Measurements from ENCODE around the gene ATG10.
"Not testable (repeated sequence)": the region's sequence is repeated elsewhere in the genome, so short reads cannot be mapped to it uniquely, and the experiment has no call there.

ATG10 gene

DNA sequence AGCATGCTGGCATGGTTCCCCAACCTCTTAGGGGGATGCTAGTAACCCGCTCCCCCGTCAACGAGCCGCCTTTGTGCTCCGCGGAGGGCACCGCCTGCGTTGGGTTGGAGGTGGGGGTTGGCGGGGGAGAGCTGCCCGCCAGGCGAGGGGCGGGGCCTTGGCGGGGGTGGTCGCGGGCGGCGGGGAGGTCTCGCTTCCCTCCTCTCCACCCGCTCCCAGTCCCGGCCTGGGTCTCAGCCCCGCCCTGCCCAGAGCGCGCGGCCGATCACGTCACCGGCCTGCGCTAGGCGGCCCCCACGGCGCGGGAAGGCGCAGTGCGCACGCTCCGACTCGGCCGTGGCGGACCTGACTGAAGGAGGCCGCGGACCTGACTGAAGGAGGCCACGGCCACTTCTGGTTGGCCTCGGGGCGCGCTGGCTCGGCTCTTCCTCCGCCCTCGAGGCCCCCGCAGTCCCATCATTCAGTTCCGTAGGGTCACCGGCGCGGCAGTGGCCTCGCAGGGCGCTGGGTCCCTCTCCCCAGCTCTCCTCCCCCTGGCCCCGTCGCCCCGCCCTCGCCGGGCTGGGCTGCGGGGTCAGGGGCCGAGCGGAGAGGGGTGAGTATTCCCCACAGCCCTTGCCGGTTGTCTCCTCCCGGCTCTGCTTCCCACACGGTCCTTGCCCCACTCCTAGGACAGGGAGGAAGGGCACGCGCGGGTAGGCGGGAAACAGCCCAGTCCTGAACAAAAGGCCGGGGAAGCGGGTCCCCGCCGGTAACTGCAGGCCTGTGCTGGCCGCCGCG is at the start of gene ATG10:
TSS of gene ATG10 (plus strand) at position 312 of the 780 bp plus-strand sequence. CDS start 15,548 bp downstream, outside the sequence.
- peak; percentile 72 to 76 (median 73) for DNase-seq

DNA sequence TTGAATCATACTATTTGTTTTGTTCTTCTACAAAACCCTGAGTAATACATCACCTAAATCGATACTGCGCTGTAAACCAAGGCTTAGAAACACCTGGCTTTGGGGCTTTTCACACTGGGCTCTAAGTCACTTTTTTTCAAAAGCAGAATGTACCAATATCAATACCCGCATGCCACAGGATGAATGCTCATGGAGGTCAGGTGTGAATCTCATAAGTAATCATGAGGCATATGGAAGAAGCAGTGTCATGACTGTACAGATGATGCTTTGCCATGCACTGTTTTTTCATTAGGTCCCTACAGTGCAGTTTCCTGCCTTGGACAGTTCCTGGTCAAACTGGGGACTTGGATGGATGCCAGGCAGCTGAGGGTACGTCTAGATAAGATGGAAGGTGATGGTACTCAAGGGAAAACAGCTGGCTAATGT is 49.0 kb upstream of the ATG10 start:
- DNase-seq: no peak

DNA sequence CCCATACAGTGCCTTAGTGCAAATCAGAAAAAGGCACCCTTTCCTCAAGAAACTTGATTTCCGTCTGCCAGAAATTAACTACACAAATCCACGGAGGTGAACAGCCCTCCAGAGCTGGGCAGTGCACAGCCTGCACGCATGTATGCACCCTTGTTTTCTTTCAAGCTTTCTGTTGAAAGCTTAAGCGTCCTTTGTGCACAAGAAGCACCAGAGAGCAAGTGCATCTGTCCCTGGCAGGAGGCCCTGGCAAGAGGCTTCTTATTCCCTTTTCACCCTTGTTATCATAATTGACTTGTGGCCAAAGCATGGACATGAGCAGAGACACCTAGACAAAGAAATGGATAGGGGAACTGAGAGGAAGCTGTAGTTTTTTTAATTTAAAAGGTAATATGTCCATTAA is 47.4 kb upstream of the ATG10 start:
- no peak for DNase-seq

DNA sequence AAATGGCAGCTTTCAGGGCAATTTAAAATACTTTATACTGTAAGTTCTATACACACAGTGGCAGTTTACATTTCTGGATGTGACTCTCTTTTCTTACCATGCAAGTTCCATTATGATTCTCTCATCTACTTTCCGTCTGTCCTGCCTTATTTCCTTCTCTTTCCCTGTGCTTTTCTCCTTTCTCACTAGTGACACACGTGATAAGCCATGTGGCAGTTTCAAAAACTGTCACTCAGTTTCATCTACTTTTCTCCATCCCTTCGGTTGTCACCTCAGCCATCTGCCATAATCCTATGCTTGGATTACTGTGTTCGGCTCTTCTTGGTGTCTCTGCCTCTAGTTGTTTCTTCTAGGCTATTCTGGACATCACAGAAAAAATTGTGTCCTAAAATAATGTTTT is 46.8 kb upstream of the ATG10 start:
- no peak for DNase-seq

DNA sequence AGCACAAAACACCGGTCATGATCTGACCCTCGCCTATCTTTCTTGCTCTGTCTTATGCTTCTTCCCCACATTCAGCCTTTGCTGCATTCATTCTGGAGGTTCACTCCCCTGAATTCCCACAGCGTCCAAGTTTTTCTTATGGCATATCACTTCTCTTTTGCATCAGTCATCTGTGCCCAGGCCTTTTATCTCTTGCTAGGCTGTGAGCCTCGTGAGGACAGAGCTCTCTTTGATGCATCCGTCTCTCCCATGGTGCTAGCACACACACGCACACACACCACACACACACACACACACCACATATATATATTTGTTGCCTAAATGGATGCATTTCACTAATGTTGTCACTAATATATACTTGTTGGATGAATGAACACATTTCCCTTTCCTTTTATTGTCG is 45.8 kb upstream of the ATG10 start:
- DNase-seq: no peak

DNA sequence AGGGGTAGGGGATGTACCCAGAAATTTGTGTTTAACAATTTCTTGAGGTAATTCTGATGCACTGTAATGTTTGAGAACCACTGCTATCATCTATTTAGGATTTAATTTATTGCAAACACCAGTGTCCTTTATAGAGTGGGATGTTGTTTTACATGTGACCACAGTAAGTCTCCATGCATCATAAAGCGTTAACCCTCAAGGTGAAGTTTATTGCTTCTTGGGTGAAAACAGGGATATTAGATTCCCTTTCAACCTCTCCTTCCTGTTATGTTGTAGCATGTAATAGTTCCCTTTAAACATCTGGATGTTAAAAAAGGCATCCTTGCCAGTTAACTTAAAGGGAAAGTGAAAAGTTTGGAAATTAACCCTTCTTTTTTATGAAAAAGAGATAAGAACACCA is 35.8 kb upstream of the ATG10 start:
- DNase-seq: no peak

DNA sequence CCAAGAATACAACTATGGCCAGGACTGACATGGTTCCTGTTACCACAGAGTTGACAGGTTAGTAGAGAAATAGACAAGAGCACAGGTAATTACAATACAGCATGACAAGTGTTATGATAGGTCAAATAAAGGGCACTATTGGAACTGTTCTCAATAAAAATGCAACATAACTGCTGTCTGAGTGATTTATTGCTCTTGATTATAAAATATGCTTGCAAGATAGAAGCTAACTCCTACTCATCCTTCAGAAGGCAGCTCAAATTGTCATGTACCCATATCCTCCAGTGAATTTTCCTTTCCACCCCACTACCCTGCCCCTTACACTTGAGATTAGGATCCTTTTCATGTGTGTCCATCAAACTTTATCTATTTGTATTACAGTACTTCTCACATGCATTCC is 35.1 kb upstream of the ATG10 start:
- DNase-seq: no peak

DNA sequence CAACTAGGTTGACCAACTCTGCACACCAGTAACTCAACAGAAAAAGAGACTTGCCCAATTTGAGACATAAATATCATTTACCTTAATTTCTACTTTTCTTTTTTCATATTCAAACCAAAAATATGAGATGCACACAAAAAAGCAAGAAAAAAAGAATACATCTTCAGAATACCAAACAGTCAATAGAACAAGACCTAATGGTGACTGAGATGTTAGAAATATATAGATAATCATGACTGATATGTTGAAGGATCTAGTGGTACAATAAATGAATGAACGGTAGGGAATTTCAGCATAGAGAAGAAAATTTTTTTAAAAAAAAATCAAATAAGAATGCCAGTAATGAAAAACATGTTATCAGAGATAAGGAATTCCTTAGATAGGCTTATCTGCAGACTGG is 29.1 kb upstream of the ATG10 start:
- DNase-seq: no peak

DNA sequence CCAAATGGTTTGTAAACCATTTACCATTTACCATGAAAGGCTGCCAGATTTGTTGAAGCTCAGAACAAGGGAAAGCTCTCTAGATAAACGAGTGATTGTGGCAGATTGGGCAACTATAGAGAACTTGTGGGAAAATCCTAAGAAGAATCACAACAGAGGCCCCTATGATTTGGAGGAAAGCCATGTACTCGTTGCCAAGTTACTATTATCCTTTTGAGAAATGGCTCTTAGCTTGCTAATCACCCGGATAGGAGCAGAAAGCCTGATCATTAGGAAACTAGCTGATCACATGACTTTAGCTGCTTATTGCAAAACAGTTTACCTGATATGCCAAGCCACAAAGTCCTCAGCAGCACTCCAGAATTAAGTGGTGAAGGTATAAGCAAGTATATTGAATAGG is 23.5 kb upstream of the ATG10 start:
- no peak for DNase-seq

DNA sequence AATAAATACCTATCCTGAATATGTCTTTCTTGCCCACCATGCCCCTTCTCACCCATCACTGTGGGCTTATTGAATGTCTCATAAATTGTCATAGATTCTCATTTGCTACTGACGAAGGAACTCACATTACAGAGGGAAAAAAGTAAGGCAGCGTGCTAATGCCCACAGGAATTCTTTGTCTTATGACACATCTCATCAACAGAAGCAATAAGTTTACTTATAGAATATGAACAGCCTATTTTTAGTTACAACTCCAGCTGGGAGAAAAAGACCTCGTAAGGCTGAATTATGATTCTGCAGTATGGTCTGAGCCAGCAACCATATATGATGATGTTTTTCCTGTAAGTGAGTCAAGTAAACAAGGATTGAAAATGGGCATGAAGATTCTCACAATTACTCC is 22.4 kb upstream of the ATG10 start:
- no peak for DNase-seq

DNA sequence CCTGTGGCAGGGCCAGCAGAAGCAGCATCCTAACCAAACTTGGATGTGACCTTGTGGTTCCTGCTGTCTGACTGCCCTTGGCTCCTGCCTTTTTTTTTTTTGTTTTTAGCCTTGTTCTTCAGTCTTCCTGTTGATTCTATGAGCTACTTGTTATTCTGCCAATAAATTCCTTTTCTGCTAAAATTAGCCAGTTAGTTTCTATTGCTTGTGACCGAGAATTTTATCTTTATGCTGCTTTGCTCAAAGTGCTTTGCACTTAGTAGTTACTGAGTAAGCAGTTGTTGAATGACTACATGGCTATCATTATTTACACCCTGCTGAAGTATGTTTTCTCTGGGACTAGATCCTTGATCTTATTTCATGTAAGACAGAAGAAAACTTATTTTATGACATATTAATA is 20.8 kb upstream of the ATG10 start:
- no peak for DNase-seq

DNA sequence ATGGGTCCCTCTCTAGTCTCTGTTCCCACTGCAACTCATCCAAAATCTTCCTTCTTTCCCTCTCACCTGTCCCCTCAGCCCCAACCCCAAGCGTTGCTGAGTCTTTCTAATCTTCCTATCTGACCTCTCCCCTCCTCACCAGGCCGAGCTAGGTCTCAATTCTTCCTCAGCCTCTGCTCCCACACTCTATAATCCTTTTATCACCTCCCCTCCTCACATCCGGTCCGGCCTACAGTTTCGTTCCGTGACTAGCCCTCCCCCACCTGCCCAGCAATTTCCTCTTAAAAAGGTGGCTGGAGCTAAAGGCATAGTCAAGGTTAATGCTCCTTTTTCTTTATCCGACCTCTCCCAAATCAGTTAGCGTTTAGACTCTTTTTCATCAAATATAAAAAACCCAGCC is 17.0 kb upstream of the ATG10 start:
- DNase-seq: not testable (repeated sequence)

DNA sequence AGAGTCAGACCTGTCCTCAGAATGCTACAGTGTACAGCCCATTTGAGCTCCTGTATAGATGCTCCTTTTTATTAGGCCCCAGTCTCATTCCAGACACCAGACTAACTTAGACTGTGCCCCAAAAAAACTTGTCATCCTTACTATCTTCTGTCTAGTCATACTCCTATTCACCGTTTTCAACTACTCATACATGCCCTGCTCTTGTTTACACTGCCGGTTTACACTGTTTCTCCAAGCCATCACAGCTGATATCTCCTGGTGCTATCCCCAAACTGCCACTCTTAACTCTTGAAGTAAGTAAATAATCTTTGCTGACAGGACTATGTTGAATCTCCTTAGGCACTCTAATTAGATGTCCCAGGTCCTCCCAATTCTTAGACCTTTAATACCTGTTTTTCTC is 13.7 kb upstream of the ATG10 start:
- DNase-seq: not testable (repeated sequence)

DNA sequence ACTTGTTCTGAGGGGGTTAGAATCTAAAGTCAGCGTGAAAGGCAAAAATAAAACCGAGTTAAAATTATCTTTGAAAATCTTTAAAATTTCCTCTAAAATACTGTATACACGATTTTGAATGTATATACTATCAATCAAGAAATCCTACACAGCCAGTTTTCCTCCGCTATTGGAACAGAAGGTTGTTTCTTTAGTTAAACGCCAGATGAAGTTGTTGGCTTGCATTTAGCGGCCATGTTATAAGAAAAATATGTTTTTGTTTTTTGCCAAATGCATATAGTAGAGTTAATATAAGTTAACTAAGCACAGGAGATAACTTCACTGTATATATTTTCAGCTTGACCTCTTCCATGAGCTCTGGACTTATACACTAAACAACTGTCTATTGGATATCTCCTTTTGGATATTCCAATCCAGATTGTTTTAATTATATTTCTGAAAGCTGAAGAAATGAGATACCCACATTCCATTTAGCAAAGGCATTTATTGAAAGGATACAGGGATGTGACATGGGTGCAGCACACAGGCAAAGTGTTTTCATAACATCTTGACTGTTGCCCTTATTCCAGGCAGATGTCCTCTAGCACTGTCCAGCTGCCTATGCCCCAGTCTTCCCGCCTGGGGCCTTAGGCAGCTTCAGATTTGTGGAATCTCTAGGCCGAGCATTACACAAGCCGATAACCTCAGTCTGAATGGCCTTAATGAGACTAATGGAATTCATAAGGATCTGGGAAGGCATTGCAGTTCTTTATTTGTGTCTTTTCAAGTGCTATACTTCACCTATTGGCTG is 10.0 kb upstream of the ATG10 start:
- DNase-seq: no peak

DNA sequence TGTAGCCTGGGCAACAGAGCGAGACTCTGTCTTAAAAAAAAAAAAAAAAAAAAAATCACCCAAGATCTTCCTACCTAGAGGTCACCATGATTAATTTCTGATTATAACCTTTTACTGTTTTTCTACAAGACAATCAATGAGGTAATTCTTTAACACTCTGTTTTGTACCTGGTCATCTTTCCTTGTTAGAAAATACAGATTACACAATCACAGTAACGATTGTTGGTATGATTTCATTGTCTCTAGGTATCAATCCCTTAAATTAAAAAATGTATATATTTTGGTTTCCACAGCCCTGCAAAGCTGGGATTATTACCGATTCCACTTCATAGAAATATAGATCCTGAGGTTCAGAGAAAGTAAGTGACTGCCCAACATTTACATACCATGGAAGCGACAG is 8.3 kb upstream of the ATG10 start:
- DNase-seq: no peak

DNA sequence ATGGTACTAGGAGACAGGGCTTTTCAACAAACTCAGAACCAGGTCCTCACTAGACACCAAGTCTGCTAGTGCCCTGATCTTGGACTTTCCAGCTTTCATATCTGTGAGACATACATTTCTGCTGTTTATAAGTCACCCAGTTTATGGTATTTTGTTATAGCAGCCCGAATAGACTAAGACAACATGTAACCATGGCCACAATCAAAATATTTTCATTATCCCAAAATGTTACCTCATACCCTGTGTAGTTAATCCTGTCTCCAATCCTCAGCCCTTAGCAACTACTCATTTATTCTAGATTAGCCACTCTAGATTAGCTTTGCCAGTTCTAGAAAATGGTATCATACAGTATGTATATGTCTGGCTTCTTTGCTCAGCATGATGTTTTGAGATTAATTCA is 6.3 kb upstream of the ATG10 start:
- no peak for DNase-seq

DNA sequence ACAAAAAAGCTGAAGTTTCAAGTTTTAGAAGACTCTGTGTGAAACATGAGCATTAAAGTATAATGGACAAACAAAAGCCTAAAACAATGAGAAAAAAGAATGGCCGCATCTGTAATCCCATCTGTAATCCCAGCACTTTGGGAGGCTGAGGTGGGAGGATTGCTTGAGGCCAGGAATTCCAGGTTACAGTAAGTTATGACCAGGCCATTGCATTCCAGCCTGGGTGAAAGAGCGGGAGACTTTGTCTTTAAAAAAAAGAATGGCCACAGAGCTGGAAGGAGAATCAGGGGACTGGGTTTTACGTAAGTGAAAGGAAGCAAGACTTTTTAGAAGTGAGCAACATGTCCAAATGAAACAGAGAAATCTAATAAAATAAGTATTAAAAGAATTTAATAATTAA is 2.6 kb upstream of the ATG10 start:
- no peak for DNase-seq

DNA sequence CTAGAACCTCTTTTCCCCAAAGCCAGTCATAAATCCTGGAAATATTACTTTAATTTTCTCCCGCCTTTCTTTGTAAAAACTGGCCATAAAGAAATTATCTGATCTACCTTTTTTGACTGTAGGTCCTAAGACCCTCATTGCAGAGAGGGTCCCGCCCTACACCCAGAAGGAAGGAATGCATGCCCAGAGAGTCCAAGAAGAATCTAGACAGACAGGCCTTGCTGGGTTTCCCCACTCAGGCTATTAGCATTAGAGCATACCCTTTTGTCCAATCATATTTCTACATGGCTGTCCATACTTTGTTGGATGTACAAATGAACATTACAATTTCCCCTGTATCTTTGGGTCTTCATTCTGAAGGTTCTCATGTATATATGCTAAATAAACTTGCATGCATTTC is 1.9 kb upstream of the ATG10 start:
- no peak for DNase-seq

DNA sequence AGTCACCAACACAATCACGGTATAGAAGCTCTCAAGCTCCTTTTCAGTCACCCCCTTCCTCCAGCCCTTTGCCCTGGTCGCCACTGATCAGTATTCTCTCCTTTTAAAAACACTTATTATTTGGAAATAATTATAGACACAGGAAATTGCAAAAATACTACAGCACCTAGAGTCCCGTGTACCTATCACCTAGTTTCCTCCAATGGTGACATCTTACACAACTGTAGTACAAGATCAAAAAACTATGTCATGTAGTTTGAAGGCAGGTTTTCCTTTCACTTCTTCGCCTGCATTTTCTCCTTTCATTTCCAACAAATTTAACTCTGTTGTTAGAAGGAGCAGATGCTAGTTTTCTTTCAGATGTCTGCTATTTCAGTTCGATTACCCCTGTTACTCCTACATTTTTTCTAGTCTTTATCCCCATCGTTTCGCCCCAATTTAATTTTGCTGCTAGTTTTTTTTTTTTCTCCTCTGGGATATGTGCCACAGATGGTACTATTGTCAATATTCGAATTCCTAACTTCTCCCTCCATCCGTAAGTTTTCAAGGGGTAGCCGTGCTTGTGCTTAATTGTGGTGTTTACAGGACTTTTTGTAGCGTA is 612 bp upstream of the ATG10 start:
- no peak for DNase-seq

DNA sequence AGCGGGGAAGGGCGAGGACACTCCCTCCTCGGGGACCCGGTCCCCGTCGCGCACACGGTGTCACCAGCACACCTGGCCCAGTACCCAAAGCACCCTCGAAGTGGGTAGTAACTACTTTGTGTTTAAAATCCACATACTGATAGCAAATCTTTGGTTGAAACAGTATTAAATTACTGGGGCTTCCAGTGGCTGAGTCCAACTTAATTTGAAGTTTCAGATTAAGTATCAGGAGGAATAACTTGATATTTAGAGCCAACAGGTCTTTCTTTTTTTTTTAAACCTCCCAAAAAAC is 615 bp downstream of the ATG10 start:
- no peak for DNase-seq

DNA sequence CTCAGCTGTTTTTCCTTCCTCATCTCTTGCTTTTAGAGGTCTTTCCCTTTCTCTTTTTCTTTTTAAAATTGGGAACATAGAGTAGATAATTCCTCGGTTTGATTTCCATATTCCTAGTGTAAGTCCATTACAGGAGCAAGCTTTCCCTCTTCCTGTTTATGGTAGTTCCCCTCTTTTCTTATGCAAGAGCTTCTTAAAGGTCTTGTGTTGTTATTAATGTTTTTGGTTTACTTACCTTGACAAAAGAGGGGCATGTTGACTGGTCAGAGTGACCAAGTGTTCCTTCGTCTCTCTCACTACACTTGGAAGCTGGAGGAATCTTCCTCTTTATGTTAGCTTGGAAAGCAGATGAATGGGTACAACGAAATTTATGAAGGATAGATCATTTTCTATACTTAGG is 8.3 kb downstream of the ATG10 start:
- DNase-seq: no peak

DNA sequence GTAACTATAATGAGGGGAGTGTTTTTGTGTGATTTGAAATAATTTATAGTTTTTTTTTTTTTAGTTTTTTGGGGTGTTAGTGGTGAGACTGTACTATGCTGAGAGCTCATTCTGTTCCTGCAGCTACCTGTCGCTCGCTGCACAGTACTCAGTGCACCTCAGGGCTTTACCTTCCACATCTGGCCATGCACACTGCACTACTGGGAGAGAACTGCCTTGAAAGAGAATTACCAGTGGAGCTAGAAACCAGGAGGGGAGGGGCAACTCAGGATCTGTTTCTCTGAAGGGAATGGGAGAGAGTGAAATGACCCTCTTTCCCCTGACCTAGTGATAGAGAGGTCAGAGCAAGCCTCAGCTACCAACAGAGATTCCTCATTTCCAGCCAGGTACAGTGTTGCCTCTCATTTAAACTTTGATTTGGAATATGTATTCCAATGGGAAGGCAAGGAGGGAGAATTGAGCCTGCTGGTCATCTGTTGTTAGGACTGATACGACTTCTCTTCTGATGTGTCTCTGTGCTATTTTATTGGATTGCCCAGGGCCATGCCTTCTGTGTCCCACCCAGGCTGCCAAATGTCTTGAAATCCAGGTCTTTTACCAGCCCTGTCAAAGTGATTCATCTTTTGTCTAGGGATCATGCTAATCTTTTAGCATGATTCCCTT is 8.9 kb downstream of the ATG10 start:
- DNase-seq: no peak

DNA sequence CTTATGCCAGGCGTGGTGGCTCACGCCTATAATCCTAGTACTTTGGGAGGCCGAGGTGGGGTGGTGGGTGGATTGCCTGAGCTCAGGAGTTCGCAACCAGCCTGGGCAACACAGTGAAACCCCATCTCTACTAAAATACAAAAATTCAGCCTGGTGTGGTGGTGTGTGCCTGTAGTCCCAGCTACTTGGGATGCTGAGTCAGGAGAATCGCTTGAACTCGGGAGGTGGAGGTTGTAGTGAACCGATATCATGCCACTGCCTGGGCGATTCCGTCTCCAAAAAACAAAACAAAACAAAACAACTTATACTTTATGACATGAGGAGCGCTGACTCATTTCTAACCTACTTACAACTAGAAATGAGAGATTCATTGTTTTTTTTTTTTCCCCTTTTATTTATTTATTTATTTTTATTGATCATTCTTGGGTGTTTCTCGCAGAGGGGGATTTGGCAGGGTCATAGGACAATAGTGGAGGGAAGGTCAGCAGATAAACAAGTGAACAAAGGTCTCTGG is 10.4 kb downstream of the ATG10 start:
- not testable (repeated sequence) for DNase-seq

Measured in activated CD4-positive, CD25-positive, alpha-beta regulatory T cell (primary cell).